Peyer's patch (tissue), 4 donors: ENCODE measurements around the gene AGBL4.

Experiments used
- POLR2A ChIP-seq, 2 donors: fragments of 450-650 bp; IDR thresholded peaks; one replicate each; pipeline ENCODE4 v1.5.1; 2017; ENCODE audit warnings: antibody characterized with exemption in 2 of 2, mild to moderate bottlenecking in 2 of 2, moderate library complexity in 2 of 2
- TF ChIP-seq, protein P1 (sequence below), 6 experiments: fragments of 450-650 bp in 4 of 6; fragments of 200-600 bp in 2 of 6; sonication (generic) in 1 of 6; IDR thresholded peaks; one replicate each; pipeline ENCODE4 v1.5.1; 2017 to 2019; ENCODE audit warnings: antibody characterized with exemption in 6 of 6, mild to moderate bottlenecking in 3 of 6, moderate library complexity in 1 of 6

DNA sequence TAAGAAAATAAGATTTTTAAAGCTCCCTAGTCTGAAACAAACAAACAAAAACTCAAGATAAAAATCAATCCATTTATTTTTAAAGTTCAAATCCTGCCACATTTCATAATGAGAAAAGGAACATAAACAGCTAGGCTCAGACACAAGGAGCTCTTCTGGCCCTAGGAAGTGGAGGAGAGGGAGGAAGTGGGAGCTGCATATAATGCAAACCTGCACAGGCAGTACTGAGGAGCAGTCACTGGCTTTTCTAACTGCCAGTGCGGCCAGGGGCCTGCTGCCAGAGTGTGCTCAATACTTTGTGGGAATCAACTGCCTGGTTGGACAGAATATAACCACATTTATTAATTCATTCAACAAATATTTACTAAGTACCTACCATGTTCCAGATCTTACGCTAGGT is 1411.9 kb downstream of the AGBL4 start:
- TF ChIP-seq, protein P1, sequence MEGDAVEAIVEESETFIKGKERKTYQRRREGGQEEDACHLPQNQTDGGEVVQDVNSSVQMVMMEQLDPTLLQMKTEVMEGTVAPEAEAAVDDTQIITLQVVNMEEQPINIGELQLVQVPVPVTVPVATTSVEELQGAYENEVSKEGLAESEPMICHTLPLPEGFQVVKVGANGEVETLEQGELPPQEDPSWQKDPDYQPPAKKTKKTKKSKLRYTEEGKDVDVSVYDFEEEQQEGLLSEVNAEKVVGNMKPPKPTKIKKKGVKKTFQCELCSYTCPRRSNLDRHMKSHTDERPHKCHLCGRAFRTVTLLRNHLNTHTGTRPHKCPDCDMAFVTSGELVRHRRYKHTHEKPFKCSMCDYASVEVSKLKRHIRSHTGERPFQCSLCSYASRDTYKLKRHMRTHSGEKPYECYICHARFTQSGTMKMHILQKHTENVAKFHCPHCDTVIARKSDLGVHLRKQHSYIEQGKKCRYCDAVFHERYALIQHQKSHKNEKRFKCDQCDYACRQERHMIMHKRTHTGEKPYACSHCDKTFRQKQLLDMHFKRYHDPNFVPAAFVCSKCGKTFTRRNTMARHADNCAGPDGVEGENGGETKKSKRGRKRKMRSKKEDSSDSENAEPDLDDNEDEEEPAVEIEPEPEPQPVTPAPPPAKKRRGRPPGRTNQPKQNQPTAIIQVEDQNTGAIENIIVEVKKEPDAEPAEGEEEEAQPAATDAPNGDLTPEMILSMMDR (IDR thresholded peaks at IDR 0.05): no peak
- no peak for TF ChIP-seq POLR2A (IDR thresholded peaks at IDR 0.05)
